IMR-90 (cell line): ENCODE results near the gene G3BP1. TPM values are rescaled to one million over a fixed set of nuclear protein-coding genes. Genes with fewer than 3 reads are reported as not detected.

Experiments used
- ATAC-seq: fragments of 200-7000 bp; cut with Tn5 transposase; 2 replicates; pipeline ENCODE4 v1.9.1; 2020; ENCODE audit warnings: low read depth, mild to moderate bottlenecking, moderate library complexity
- BruUV-seq: library from RNA; stranded (reverse); fragments of 400-500 nt; replicated peaks from 2 replicates; lab custom pipeline; 2021; lab: Mats Ljungman, UMichigan
- CTCF ChIA-PET: fragments of 300-600 bp; formaldehyde crosslinking; extraction: SDS; loops from one replicate; lab custom pipeline; 2021; ENCODE audit warnings: antibody characterized with exemption; lab: Yijun Ruan, JAX
- POLR2A ChIA-PET: fragments of 300-600 bp; sonication (Branson Sonifier 250); formaldehyde crosslinking; loops from one replicate; lab custom pipeline; 2022; ENCODE audit warnings: antibody characterized with exemption; ENCODE audit not compliant: unreplicated experiment; lab: Charles Lee
- DNase-seq: peaks from one replicate; pipeline ENCODE4 v3.0.0; 2013
- H2AFZ ChIP-seq: replicated peaks from 2 replicates; pipeline ENCODE3; 2013; ENCODE audit warnings: low read length, mild to moderate bottlenecking; ENCODE audit not compliant: poor library complexity
- H2AK5ac ChIP-seq: 2 replicates; pipeline ENCODE4 v1.6.1; 2013; ENCODE audit warnings: low read depth, low read length, inconsistent platforms
- H2AK9ac ChIP-seq: replicated peaks from 2 replicates; pipeline ENCODE3; 2013; ENCODE audit warnings: mild to moderate bottlenecking, low read depth, low read length, moderate library complexity; ENCODE audit not compliant: poor library complexity
- H2BK120ac ChIP-seq: 2 replicates; pipeline ENCODE4 v1.6.1; 2013; ENCODE audit warnings: low read depth, low read length, inconsistent platforms
- H2BK15ac ChIP-seq: 3 replicates; pipeline ENCODE4 v1.6.1; 2013; ENCODE audit warnings: low read depth, low read length, inconsistent platforms
- H2BK20ac ChIP-seq: 2 replicates; pipeline ENCODE4 v1.6.1; 2013; ENCODE audit warnings: low read depth, mild to moderate bottlenecking, inconsistent platforms, low read length, moderate library complexity
- H2BK5ac ChIP-seq: 2 replicates; pipeline ENCODE4 v1.6.1; 2013; ENCODE audit warnings: mild to moderate bottlenecking, low read depth, low read length, inconsistent platforms; ENCODE audit not compliant: poor library complexity, severe bottlenecking
- H3K14ac ChIP-seq: replicated peaks from 2 replicates; pipeline ENCODE4 v1.6.1; 2013; ENCODE audit warnings: low read depth, low read length, inconsistent platforms
- H3K18ac ChIP-seq: 2 replicates; pipeline ENCODE4 v1.6.1; 2013; ENCODE audit warnings: low read depth, low read length, control low read depth
- H3K23ac ChIP-seq: 2 replicates; pipeline ENCODE4 v1.6.1; 2013; ENCODE audit warnings: low read depth, low read length, inconsistent platforms
- H3K27ac ChIP-seq: 2 replicates; pipeline ENCODE4 v1.5.1; 2013; ENCODE audit warnings: mild to moderate bottlenecking, control low read depth, low read length; ENCODE audit not compliant: insufficient read depth
- H3K27me3 ChIP-seq: 2 replicates; pipeline ENCODE4 v1.6.1; 2013; ENCODE audit warnings: low read length; ENCODE audit not compliant: control insufficient read depth, insufficient read depth
- H3K36me3 ChIP-seq: 2 replicates; pipeline ENCODE4 v1.6.1; 2013; ENCODE audit warnings: low read length, mixed read lengths; ENCODE audit not compliant: control insufficient read depth, insufficient read depth
- H3K4ac ChIP-seq: 2 replicates; pipeline ENCODE4 v1.6.1; 2013; ENCODE audit warnings: low read depth, low read length, inconsistent platforms
- H3K4me1 ChIP-seq: 2 replicates; pipeline ENCODE4 v1.6.1; 2013; ENCODE audit warnings: low read length, mixed read lengths; ENCODE audit not compliant: control insufficient read depth, insufficient read depth
- H3K4me2 ChIP-seq: 2 replicates; pipeline ENCODE4 v1.6.1; 2013; ENCODE audit warnings: low read depth, mild to moderate bottlenecking, control low read depth, low read length, moderate library complexity
- H3K4me3 ChIP-seq: 2 replicates; pipeline ENCODE4 v1.5.1; 2013; ENCODE audit warnings: low read depth, mild to moderate bottlenecking, control low read depth, low read length, moderate library complexity; ENCODE audit not compliant: insufficient read depth
- H3K56ac ChIP-seq: 2 replicates; pipeline ENCODE4 v1.6.1; 2013; ENCODE audit warnings: low read length, inconsistent platforms; ENCODE audit not compliant: insufficient read depth; ENCODE audit errors: extremely low read depth
- H3K79me1 ChIP-seq, 2 experiments: 2 replicates each; pipeline ENCODE4 v1.6.1; 2013; ENCODE audit warnings: low read length in 2 of 2, inconsistent platforms in 1 of 2, low read depth in 1 of 2
- H3K9ac ChIP-seq: 2 replicates; pipeline ENCODE4 v1.6.1; 2013; ENCODE audit warnings: low read depth, low read length, control low read depth
- H3K9me1 ChIP-seq: 2 replicates; pipeline ENCODE4 v1.6.1; 2013; ENCODE audit warnings: low read length, inconsistent platforms; ENCODE audit not compliant: insufficient read depth
- H3K9me3 ChIP-seq: 2 replicates; pipeline ENCODE4 v1.6.1; 2013; ENCODE audit warnings: low read length; ENCODE audit not compliant: control insufficient read depth, insufficient read depth
- H4K20me1 ChIP-seq: 2 replicates; pipeline ENCODE4 v1.6.1; 2013; ENCODE audit warnings: low read length, inconsistent platforms; ENCODE audit not compliant: insufficient read depth
- H4K5ac ChIP-seq: 2 replicates; pipeline ENCODE4 v1.6.1; 2013; ENCODE audit warnings: mild to moderate bottlenecking, low read depth, low read length, control low read depth
- H4K8ac ChIP-seq, 2 experiments: 2 replicates each; pipeline ENCODE4 v1.6.1; 2013; ENCODE audit warnings: low read depth in 2 of 2, low read length in 2 of 2, control low read depth in 1 of 2, inconsistent platforms in 1 of 2
- H4K91ac ChIP-seq: 2 replicates; pipeline ENCODE4 v1.6.1; 2013; ENCODE audit warnings: low read depth, low read length, inconsistent platforms; ENCODE audit not compliant: insufficient read depth
- BHLHE40 ChIP-seq: fragments of 150-350 bp; IDR thresholded peaks from 2 replicates; pipeline ENCODE4 v1.6.1; 2016; ENCODE audit warnings: mild to moderate bottlenecking, low read depth, low read length
- CEBPB ChIP-seq: IDR thresholded peaks from 2 replicates; pipeline ENCODE4 v1.6.1; 2012; ENCODE audit warnings: low read depth, low read length, improper control_type of control experiment
- FOS ChIP-seq: fragments of 150-350 bp; IDR thresholded peaks from 2 replicates; pipeline ENCODE4 v1.6.1; 2016; ENCODE audit warnings: low read depth, low read length
- MAFK ChIP-seq: IDR thresholded peaks from 2 replicates; pipeline ENCODE4 v1.6.1; 2012; ENCODE audit warnings: low read depth, low read length, improper control_type of control experiment
- MXI1 ChIP-seq: IDR thresholded peaks from 2 replicates; pipeline ENCODE4 v1.6.1; 2012; ENCODE audit warnings: low read depth, mild to moderate bottlenecking, low read length, moderate library complexity, borderline replicate concordance
- NFE2L2 ChIP-seq: fragments of 150-350 bp; IDR thresholded peaks from 2 replicates; pipeline ENCODE4 v1.6.1; 2016; ENCODE audit warnings: low read depth, mild to moderate bottlenecking, low read length
- POLR2A ChIP-seq: IDR thresholded peaks from 2 replicates; pipeline ENCODE4 v1.6.1; 2012; ENCODE audit warnings: mild to moderate bottlenecking, low read depth, low read length
- RAD21 ChIP-seq: IDR thresholded peaks from 2 replicates; pipeline ENCODE4 v1.6.1; 2012; ENCODE audit warnings: low read length, improper control_type of control experiment
- RCOR1 ChIP-seq: IDR thresholded peaks from 2 replicates; pipeline ENCODE4 v1.6.1; 2012; ENCODE audit warnings: mild to moderate bottlenecking, low read length, improper control_type of control experiment; ENCODE audit not compliant: insufficient replicate concordance
- RFX5 ChIP-seq: IDR thresholded peaks from 2 replicates; pipeline ENCODE4 v1.8.0; 2012; ENCODE audit warnings: low read depth, mild to moderate bottlenecking, low read length, moderate library complexity
- SMC3 ChIP-seq: fragments of 150-350 bp; IDR thresholded peaks from 2 replicates; pipeline ENCODE4 v1.6.1; 2016; ENCODE audit warnings: low read depth, mild to moderate bottlenecking, antibody characterized with exemption, low read length, moderate library complexity
- USF2 ChIP-seq: fragments of 150-350 bp; IDR thresholded peaks from 2 replicates; pipeline ENCODE4 v1.6.1; 2017; ENCODE audit warnings: mild to moderate bottlenecking, antibody characterized with exemption, low read length, low read depth
- WGBS, 2 experiments: methylation state at CpG; one replicate each; pipeline versions ENCODE4 v1.1.5 to v1.1.7; 2013; ENCODE audit warnings: missing lambda C conversion rate in 2 of 2; ENCODE audit not compliant: insufficient read length in 1 of 2; ENCODE audit errors: extremely low coverage in 2 of 2; 5-methylcytosine and 5-hydroxymethylcytosine counted together
- dilution Hi-C: fragments of 300-500 bp; cut with HindIII; formaldehyde crosslinking; loops from one replicate; pipeline ENCODE4 v1.14.3; 2018; ENCODE audit warnings: low sequenced_read_pairs; ENCODE audit not compliant: unreplicated experiment
- in situ Hi-C: fragments of 300-500 bp; cut with MboI; formaldehyde crosslinking; loops from 3 replicates; pipeline ENCODE4 v1.14.3; 2019; ENCODE audit warnings: low sequenced_read_pairs, inconsistent platforms, mixed read lengths
- intact Hi-C: fragments of 100-400 bp; cut with micrococcal nuclease; formaldehyde crosslinking; loops from 2 replicates; pipeline ENCODE4 v1.10.0; 2022
- polyA plus RNA-seq, 3 experiments: library from polyadenylated mRNA; depleted of rRNA; stranded (reverse); fragments of >200 nt; gene quantifications; 2 replicates each; pipeline ENCODE4 v1.2.3, GENCODE V29; 2012; ENCODE audit warnings: low replicate concordance in 1 of 3
- total RNA-seq: library from RNA; depleted of rRNA; stranded (reverse); fragments of >200 nt; gene quantifications from 2 replicates; pipeline ENCODE4 v1.2.3, GENCODE V29; 2012
- TF ChIP-seq, protein P1 (sequence below): conservative IDR thresholded peaks from 2 replicates; pipeline ENCODE4 v1.5.1; 2012; ENCODE audit warnings: mild to moderate bottlenecking, low read depth, low read length, improper control_type of control experiment

Gene G3BP1
- total and polyA plus RNA-seq, 2 of the 4 experiments (the other 2 are of a cell fraction), result 40.2 to 482 TPM

- Histone ChIP-seq H2AFZ (no peak overlapping the region), H3K4me2 (no peak overlapping the region), H2BK15ac (no peak overlapping the region), H2BK120ac (no peak overlapping the region), H3K18ac (no peak overlapping the region), H2AK9ac (no peak overlapping the region), H3K79me1 (peaks cover 18 to 36% of the 10 kb centered on the region in 2 experiments), H2BK20ac (no peak overlapping the region), H2AK5ac (no peak overlapping the region), H4K20me1 (peaks cover 75% of the 10 kb centered on the region), H2BK5ac (no peak overlapping the region), H3K23ac (no peak overlapping the region), H3K36me3 (peaks cover 23% of the 10 kb centered on the region), H4K91ac (no peak overlapping the region), H3K56ac (no peak overlapping the region), H4K5ac (no peak overlapping the region), H3K9me3 (no peaks in the 10 kb centered on the region), H3K4ac (no peak overlapping the region), H4K8ac (no peak overlapping the region), H3K14ac (no peak overlapping the region), H3K27me3 (no peaks in the 10 kb centered on the region), H3K4me1 (peaks cover 3% of the 10 kb centered on the region; the same call in 1 of the 2 replicates), H3K9me1 (peaks cover 4% of the 10 kb centered on the region; the same call in 1 of the 2 replicates), H3K4me3 (no peak overlapping the region), H3K9ac (no peak overlapping the region), H3K27ac (no peak overlapping the region)
- ChIA-PET CTCF (no interaction called here), POLR2A (no interaction called here)
- BruUV-seq, result no TSS peak
- in situ Hi-C loops (no loop called here), dilution Hi-C loops (no loop called here), intact Hi-C loops (no loop called here)
- no peak for ATAC-seq
- no CpG with 5 or more reads among the region's 4 CpGs for WGBS, 2 experiments
- DNase-seq, result no peak
- TF ChIP-seq BHLHE40, result no peak
- TF ChIP-seq FOS, result no peak
- TF ChIP-seq MXI1, result no peak
- no peak for TF ChIP-seq RAD21
- TF ChIP-seq, protein P1, sequence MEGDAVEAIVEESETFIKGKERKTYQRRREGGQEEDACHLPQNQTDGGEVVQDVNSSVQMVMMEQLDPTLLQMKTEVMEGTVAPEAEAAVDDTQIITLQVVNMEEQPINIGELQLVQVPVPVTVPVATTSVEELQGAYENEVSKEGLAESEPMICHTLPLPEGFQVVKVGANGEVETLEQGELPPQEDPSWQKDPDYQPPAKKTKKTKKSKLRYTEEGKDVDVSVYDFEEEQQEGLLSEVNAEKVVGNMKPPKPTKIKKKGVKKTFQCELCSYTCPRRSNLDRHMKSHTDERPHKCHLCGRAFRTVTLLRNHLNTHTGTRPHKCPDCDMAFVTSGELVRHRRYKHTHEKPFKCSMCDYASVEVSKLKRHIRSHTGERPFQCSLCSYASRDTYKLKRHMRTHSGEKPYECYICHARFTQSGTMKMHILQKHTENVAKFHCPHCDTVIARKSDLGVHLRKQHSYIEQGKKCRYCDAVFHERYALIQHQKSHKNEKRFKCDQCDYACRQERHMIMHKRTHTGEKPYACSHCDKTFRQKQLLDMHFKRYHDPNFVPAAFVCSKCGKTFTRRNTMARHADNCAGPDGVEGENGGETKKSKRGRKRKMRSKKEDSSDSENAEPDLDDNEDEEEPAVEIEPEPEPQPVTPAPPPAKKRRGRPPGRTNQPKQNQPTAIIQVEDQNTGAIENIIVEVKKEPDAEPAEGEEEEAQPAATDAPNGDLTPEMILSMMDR, result no peak
- TF ChIP-seq USF2, result no peak
- no peak for TF ChIP-seq MAFK
- no peak for TF ChIP-seq SMC3
- no peak for TF ChIP-seq RFX5
- TF ChIP-seq POLR2A, result no peak
- no peak for TF ChIP-seq CEBPB
- no peak for TF ChIP-seq RCOR1
- TF ChIP-seq NFE2L2, result no peak
These were observed 14.7 kb downstream of the G3BP1 start for GRCh38 chr5:151786468-151786867.
